ENCODE data around the gene CPNE4. TPM values are rescaled to one million over a fixed set of nuclear protein-coding genes. Genes with fewer than 3 reads are reported as not detected.
"Not testable (repeated sequence)": the region's sequence is repeated elsewhere in the genome, so short reads cannot be mapped to it uniquely, and the experiment has no call there.

The CPNE4 gene
- total RNA-seq, 2 donors from 2014 or later, result 0.16 TPM; not detected in 1

GRCh38 chr3:131972091-131972490 lies 62.7 kb downstream of the CPNE4 start:
- DNase-seq, result no peak
- intact Hi-C loops (cut with DNase I), result no loop called here
- Histone ChIP-seq H3K27ac (no peak overlapping the region), H3K9ac (ENCODE audit: low read depth in 2 of 2, low read length in 2 of 2) (no peak overlapping the region), H3K4me1 (no peaks in the 10 kb centered on the region), H3K27me3 (no peaks in the 10 kb centered on the region), H3K4me3 (no peak overlapping the region), H3K9me3 (no peaks in the 10 kb centered on the region), H3K36me3 (no peaks in the 10 kb centered on the region)
- no peak for TF ChIP-seq CTCF (IDR thresholded peaks at IDR 0.05)

GRCh38 chr3:131963442-131963841 lies 71.4 kb downstream of the CPNE4 start:
- H3K4me3 ChIP-seq; H3K36me3 ChIP-seq; DNase-seq; H3K9ac ChIP-seq (ENCODE audit: low read depth in 2 of 2, low read length in 2 of 2); H3K27me3 ChIP-seq; H3K27ac ChIP-seq; H3K4me1 ChIP-seq; intact Hi-C loops (cut with DNase I); H3K9me3 ChIP-seq: not testable (repeated sequence)

GRCh38 chr3:131962982-131963381 lies 71.8 kb downstream of the CPNE4 start:
- TF ChIP-seq CTCF (IDR thresholded peaks at IDR 0.05), result no peak
- no peak overlapping the region for H3K27ac ChIP-seq

GRCh38 chr3:131960324-131960723 lies 74.5 kb downstream of the CPNE4 start:
- H3K4me3 ChIP-seq, result no peak overlapping the region
- H3K9me3 ChIP-seq, result no peaks in the 10 kb centered on the region
- H3K4me1 ChIP-seq, result no peaks in the 10 kb centered on the region
- no peak for TF ChIP-seq CTCF (IDR thresholded peaks at IDR 0.05)
- H3K36me3 ChIP-seq, result no peaks in the 10 kb centered on the region
- H3K9ac ChIP-seq (ENCODE audit: low read depth in 2 of 2, low read length in 2 of 2), result no peak overlapping the region
- intact Hi-C loops (cut with DNase I), result no loop called here
- H3K27me3 ChIP-seq, result no peaks in the 10 kb centered on the region
- no peak for DNase-seq
- no peak overlapping the region for H3K27ac ChIP-seq

More at GRCh38 chr3:131962982-131963381, 71.8 kb downstream of the CPNE4 start:
- no peaks in the 10 kb centered on the region for H3K4me1 ChIP-seq
- H3K27me3 ChIP-seq, result no peaks in the 10 kb centered on the region
- H3K36me3 ChIP-seq, result no peaks in the 10 kb centered on the region
- intact Hi-C loops (cut with DNase I), result no loop called here
- H3K9ac ChIP-seq (ENCODE audit: low read depth in 2 of 2, low read length in 2 of 2), result no peak overlapping the region
- no peak overlapping the region for H3K4me3 ChIP-seq
- H3K9me3 ChIP-seq, result no peaks in the 10 kb centered on the region
- no peak for DNase-seq

GRCh38 chr3:131957980-131958379 lies 76.8 kb downstream of the CPNE4 start:
- intact Hi-C loops (cut with DNase I), result no loop called here
- Histone ChIP-seq H3K4me1 (no peaks in the 10 kb centered on the region), H3K9me3 (no peaks in the 10 kb centered on the region), H3K36me3 (no peaks in the 10 kb centered on the region), H3K27me3 (no peaks in the 10 kb centered on the region), H3K4me3 (no peak overlapping the region), H3K9ac (ENCODE audit: low read depth in 2 of 2, low read length in 2 of 2) (no peak overlapping the region), H3K27ac (no peak overlapping the region)
- no peak for TF ChIP-seq CTCF (IDR thresholded peaks at IDR 0.05)
- DNase-seq, result no peak

- intact Hi-C loops (cut with DNase I), result no loop called here
These were observed 77.3 kb downstream of the CPNE4 start for GRCh38 chr3:131957511-131957910.

More at GRCh38 chr3:131957511-131957910, 77.3 kb downstream of the CPNE4 start:
- no peak overlapping the region for H3K4me3 ChIP-seq
- DNase-seq, result no peak
- TF ChIP-seq CTCF (IDR thresholded peaks at IDR 0.05), result no peak
- no peak overlapping the region for H3K9ac ChIP-seq (ENCODE audit: low read depth in 2 of 2, low read length in 2 of 2)
- no peaks in the 10 kb centered on the region for H3K27me3 ChIP-seq
- H3K36me3 ChIP-seq, result no peaks in the 10 kb centered on the region
- no peaks in the 10 kb centered on the region for H3K4me1 ChIP-seq
- no peaks in the 10 kb centered on the region for H3K9me3 ChIP-seq
- no peak overlapping the region for H3K27ac ChIP-seq
